Stimulated activated CD8-positive, alpha-beta memory T cell treated with anti-CD3 and anti-CD28 coated beads, Interleukin-4, amount 100 ng/mL, for 4 hours (primary cell): ENCODE measurements around the gene LRRC70.

Source experiments
- DNase-seq, 2 donors: peaks; one replicate each; pipeline ENCODE4 v3.0.0-alpha.2; 2020; ENCODE audit warnings: low read depth in 2 of 2, low spot score in 1 of 2

Gene LRRC70

GRCh38 chr5:62575066-62575465 is 3.6 kb upstream of the LRRC70 start:
- DNase-seq = no peak

GRCh38 chr5:62575489-62575888 is 3.1 kb upstream of the LRRC70 start:
- DNase-seq = no peak

- no peak for DNase-seq
These were observed 1.9 kb upstream of the LRRC70 start for GRCh38 chr5:62576570-62577170.

- DNase-seq = no peak
These were observed 1.1 kb upstream of the LRRC70 start for GRCh38 chr5:62577488-62577887.

- DNase-seq = no peak
These were observed 1.1 kb downstream of the LRRC70 start for GRCh38 chr5:62579761-62580160.

GRCh38 chr5:62581836-62582597 is 3.4 kb downstream of the LRRC70 start:
- no peak for DNase-seq

- DNase-seq = no peak
These were observed 5.8 kb downstream of the LRRC70 start for GRCh38 chr5:62584391-62584790.

GRCh38 chr5:62585306-62585705 is 6.7 kb downstream of the LRRC70 start:
- no peak for DNase-seq

- DNase-seq = no peak
These were observed 7.1 kb downstream of the LRRC70 start for GRCh38 chr5:62585751-62586150.

GRCh38 chr5:62587737-62588136 is 9.1 kb downstream of the LRRC70 start:
- no peak for DNase-seq

- DNase-seq = no peak
These were observed 10.0 kb downstream of the LRRC70 start for GRCh38 chr5:62588668-62589067.

- DNase-seq = no peak
These were observed 10.9 kb downstream of the LRRC70 start for GRCh38 chr5:62589504-62589903.

GRCh38 chr5:62590387-62590786 is 11.8 kb downstream of the LRRC70 start:
- no peak for DNase-seq

- DNase-seq = no peak
These were observed 13.9 kb downstream of the LRRC70 start for GRCh38 chr5:62592558-62592957.

GRCh38 chr5:62593331-62593730 is 14.7 kb downstream of the LRRC70 start:
- DNase-seq = no peak

- no peak for DNase-seq
These were observed 15.9 kb downstream of the LRRC70 start for GRCh38 chr5:62594364-62594984.

- DNase-seq = no peak
These were observed 17.5 kb downstream of the LRRC70 start for GRCh38 chr5:62596096-62596495.

GRCh38 chr5:62596691-62597090 is 18.1 kb downstream of the LRRC70 start:
- no peak for DNase-seq

- no peak for DNase-seq
These were observed 18.7 kb downstream of the LRRC70 start for GRCh38 chr5:62597314-62597713.

- DNase-seq = no peak
These were observed 22.1 kb downstream of the LRRC70 start for GRCh38 chr5:62600560-62601252.

GRCh38 chr5:62603934-62604333 is 25.3 kb downstream of the LRRC70 start:
- DNase-seq = no peak

- no peak for DNase-seq
These were observed 27.0 kb downstream of the LRRC70 start for GRCh38 chr5:62605638-62606037.
